SKM-1 (cell line): ENCODE results near the gene PGAP1.

ENCODE experiments used
- DNase-seq: peaks from one replicate; lab custom pipeline; 2025; ENCODE audit not compliant: unreplicated experiment; lab: John Stamatoyannopoulos, UW

The PGAP1 gene

GRCh38 chr2:196891136-196891535, 35.4 kb downstream of the PGAP1 start:
- DNase-seq, result no peak

DNA sequence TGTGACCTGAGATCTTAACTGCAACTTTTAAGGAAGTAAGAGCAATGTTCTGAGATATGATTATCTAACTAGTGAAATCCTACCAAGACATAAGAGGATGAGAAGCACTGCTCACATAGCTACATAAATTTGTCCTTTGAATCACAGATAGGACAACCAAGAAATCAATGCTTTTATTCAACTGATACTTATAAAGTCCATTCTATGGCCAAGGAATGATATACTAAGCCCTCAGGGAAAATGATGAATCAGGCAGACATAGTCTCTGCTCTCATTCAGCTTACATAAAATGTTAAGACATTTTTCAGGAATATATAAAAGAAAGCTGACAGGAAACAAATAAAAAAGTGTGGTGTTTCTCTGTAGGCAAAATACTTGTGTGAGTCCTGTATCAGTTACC, 39.1 kb downstream of the PGAP1 start:
- DNase-seq, result no peak

DNA sequence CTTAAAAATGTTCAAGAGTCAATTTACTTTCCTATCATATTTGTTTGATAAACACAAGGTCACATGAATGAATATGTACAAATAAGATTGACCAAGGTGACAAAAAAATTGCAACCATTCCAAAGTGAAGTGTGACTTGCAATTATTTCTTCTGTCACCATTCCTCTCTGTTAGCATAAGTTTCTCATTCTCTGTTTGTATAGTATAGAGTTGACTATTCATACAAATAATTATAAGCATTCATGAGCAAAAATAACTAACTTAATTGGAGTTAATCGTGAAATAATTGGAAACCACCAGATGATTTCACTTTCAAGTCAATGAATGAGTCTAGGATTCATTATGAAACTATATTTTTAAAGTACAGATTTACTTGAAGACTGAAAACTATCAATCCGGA, 42.1 kb downstream of the PGAP1 start:
- no peak for DNase-seq

DNA sequence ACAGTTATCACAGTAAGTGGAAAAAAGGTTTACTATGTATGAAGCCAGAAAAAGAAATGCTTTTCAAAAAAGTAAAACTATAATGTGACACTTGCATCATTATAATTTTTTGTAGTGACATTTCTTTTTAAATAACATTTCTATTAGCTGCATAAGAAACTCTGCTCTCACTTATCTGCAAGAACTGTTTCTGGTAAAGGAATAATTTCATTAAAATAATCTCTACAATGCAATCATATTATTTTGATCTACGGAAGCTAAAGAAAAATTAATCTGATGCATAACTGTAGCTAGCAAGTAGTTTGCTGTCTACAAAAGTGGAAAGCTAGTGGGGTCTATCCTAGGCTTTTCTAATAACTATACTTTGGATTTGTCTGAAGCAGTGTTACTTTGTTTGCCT, 50.1 kb downstream of the PGAP1 start:
- no peak for DNase-seq

DNA sequence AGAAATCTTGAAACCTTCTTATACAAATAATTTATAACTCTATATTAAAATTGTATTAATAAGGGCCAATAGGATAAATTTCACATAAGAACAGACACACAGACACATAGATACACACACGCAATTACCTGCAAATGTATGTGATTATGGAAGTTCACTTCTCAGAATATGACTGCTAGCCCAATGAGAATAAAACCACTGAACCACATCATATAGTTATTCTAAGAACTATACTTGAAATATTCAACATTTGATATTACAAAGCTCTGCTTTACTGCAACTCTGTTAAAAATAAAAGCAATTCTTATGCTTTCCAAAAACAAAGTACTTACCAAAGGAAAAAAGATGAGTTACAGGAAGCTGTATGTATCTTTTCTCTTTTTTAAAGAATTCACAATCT, 51.1 kb downstream of the PGAP1 start:
- no peak for DNase-seq

DNA sequence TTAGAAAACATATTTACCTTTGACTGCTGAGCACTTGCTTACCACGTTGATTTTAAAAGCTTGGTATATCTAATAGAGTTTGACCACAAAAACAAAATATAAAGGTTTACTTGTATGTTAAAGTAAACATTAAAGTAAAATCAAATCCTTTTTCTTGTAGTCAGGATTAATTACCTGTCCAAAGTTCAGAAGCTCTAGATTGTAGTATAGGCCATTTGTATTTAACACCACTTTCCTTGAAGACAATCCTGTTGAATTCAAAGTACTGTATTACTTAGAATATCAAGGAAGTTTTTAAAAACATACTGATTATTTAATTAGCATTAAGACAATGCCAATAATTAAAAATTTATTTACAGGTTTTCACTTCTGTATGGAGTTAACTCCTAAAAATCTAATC, 53.0 kb downstream of the PGAP1 start:
- no peak for DNase-seq

DNA sequence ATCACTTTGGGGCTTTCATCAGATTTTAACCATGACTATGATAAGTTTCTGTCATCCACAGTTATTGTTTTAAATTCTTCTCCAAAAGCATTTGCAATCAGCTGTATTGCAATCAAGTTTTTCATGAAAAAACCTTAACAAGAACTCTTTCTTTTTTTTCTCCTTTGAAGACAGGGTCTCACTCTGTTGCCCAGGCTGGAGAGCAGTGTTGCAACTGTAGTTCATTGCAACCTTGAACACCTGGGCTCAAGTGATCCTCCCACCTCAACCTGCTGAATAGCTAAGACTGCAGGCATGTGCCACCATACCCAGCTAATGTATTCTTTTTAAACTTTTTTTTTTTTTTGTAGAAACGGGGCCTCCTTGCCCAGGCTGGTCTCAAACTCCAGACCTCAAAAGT, 71.9 kb downstream of the PGAP1 start:
- no peak for DNase-seq

- DNase-seq, result no peak
These were observed 73.0 kb downstream of the PGAP1 start for GRCh38 chr2:196853301-196854087.

- no peak for DNase-seq
These were observed 75.4 kb downstream of the PGAP1 start for GRCh38 chr2:196851088-196851487.

- DNase-seq, result no peak
These were observed 76.6 kb downstream of the PGAP1 start for GRCh38 chr2:196849895-196850294.

- DNase-seq, result no peak
These were observed 80.2 kb downstream of the PGAP1 start for GRCh38 chr2:196846295-196846694.

DNA sequence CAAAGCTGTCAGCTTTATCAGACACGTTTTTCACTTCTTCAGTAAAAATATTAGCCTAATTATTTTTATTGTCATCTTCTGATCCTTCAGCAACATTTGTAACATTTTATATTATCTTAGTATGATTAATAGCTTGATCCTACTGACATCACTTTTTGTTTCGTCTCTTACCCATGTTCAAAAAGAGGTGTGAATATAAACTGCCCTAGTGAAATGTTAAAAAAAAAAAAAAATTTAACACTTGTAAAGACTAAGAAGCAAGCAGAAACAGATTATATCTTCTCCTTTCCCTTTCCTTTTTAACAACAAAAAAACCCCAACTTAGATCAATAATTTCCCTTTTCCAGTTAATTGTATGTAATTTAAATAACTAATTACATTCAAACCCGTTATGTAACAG, 81.1 kb downstream of the PGAP1 start:
- no peak for DNase-seq

DNA sequence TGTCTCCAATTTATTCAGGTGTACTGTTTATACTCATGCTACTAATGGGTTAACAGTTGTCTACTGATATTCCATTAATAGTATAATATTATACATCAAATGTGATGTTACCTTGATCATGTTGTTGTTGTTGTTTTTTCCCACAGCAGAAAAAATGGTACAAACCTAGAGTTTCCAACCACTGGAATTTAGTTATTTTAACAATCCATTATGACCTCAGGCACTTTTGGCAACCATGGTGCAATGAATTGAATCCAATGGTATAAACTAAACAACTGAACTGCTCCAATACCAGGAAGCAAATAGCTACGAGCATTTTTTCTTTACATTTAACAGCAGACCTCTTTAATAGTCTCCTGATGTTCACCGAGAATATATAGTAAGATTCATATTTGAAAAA, 86.3 kb downstream of the PGAP1 start:
- DNase-seq, result no peak

DNA sequence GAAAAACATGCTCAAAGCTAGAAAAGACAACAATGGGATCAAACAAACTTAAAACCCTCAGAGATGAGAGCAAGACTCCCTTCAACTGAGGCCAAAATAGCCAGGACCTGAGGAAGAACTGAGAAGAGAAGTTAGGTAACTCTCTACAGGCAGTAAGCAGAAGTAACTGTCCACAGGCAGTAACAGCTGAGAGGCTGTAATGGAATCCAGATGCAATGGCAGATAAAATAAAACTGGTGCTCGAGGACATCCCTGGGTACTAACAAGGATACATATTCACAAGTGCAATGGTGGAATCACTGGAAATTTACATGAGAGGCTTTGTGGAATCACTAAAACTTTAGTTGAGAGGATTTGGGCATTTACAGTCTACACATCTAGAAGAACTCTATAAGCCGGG, 86.9 kb downstream of the PGAP1 start:
- DNase-seq, result peak; percentile 8

GRCh38 chr2:196836440-196836839, 90.1 kb downstream of the PGAP1 start:
- no peak for DNase-seq

- DNase-seq, result no peak
These were observed 95.8 kb downstream of the PGAP1 start for GRCh38 chr2:196830701-196831100.

GRCh38 chr2:196827356-196827755, 99.2 kb downstream of the PGAP1 start:
- DNase-seq, result no peak

DNA sequence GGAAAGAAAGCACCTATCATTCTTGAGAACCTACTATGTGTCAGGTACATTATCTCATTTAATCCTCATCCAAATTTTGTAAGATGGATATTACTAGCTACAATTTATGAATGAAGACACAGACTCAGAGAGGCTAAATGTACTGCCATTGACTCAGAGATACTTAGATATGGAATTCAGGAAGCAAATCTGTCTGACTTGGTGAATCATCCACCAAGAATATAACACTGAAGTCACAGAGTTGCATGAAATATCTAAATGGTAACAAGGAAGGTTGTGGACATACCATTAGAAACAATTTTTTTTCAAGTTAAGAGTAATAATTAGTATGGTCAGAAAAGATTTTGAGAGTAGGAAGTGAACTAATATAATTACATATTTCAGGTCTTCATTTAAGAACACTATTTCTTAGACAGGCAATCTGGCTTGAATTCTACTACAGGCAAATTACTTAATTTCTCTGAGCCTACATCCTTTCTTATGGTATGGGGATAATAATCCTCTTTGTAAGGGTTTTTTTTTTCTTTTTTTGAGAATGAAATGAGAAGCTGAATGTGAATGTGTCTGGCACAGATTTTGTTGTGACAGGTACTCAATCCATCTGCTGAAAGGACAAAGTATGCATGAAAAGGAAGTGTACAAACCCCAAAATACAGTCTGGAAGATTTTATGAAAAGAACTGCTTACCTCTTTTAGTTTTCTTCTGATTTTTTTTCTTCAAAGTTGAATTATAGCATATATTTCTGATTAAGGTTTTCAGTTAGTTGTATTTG, 102.6 kb downstream of the PGAP1 start:
- no peak for DNase-seq

GRCh38 chr2:196821195-196821594, 105.3 kb downstream of the PGAP1 start:
- DNase-seq, result no peak

GRCh38 chr2:196809260-196809659, 117.2 kb downstream of the PGAP1 start, which contains the start of gene C2orf66:
Gene C2orf66 (minus strand): TSS chr2:196809355. CDS start chr2:196809336, 19 bp downstream.
- DNase-seq, result no peak

DNA sequence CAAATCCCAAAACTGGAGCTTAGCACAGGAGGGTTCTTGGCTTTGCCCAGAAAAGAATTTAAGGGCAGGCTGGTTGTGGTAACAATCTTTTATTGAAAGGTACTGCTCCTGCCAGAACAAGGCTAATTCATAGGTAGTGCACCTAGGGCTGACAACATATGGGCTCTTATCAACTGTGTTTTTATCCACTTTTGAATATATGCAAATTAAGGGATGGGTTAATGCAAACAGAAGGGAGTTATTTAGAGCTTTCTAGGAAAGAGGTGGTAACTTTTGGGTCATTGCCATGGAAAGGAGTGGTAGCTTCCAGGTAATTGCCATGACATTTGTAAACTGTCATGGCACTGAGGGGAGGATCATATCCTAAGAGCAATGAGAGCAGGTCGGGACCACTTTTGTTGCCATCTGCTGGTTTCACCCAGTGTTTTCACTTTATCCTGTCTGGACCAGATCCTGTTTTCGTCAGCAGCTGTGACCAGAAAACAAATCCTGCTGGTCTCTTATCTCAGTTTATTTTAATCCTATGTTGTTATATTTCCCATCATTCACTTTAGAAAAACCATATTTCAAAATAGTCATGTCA, 118.3 kb downstream of the PGAP1 start:
- no peak for DNase-seq

DNA sequence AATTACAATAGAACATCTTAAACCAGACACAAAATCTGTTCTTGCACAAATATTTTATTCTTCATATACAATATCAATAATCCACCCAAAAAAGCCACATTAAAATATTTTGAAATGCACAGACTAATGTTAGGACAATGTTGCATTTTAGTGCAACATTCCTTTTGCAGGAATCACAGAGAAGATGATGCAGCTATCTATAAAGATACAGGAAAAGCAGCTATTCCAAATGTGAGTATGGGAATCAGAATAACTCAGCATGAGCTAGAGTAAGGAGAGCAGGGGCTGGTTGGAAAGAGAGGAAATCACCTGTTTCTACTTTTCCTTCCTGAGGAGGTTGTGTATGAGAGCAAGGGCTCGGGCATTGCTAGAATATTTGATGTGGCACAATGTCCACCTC, 122.1 kb downstream of the PGAP1 start:
- no peak for DNase-seq
